Liver (tissue), 3 donors: ENCODE measurements around the gene SYNGR2.

Experiments used
- ATF3 ChIP-seq: IDR thresholded peaks from 2 replicates; pipeline ENCODE4 v1.6.1; 2016; ENCODE audit warnings: antibody characterized with exemption
- CTCF ChIP-seq: fragments of 150-350 bp; IDR thresholded peaks from 2 replicates; pipeline ENCODE4 v1.5.1; 2017; ENCODE audit warnings: improper control_type of control experiment, low read depth, low read length; ENCODE audit not compliant: missing input control
- EGR1 ChIP-seq, 2 donors: IDR thresholded peaks; 2 replicates each; pipeline ENCODE4 v1.6.1; 2016 to 2018; ENCODE audit warnings: antibody characterized with exemption in 2 of 2, low read depth in 2 of 2
- FOXA1 ChIP-seq: IDR thresholded peaks from 2 replicates; pipeline ENCODE4 v1.6.1; 2016; ENCODE audit warnings: antibody characterized with exemption
- FOXA2 ChIP-seq: IDR thresholded peaks from 2 replicates; pipeline ENCODE4 v1.6.1; 2016; ENCODE audit warnings: antibody characterized with exemption
- GABPA ChIP-seq, 2 donors: IDR thresholded peaks in 1 of 2; conservative IDR thresholded peaks in 1 of 2; 2 replicates each; pipeline ENCODE4 v1.6.1; 2016; ENCODE audit warnings: antibody characterized with exemption in 2 of 2, mild to moderate bottlenecking in 1 of 2, moderate library complexity in 1 of 2
- JUND ChIP-seq, 2 donors: IDR thresholded peaks; 2 replicates each; pipeline ENCODE4 v1.6.1; 2016; ENCODE audit warnings: antibody characterized with exemption in 2 of 2
- MAX ChIP-seq: IDR thresholded peaks from 2 replicates; pipeline ENCODE4 v1.6.1; 2016; ENCODE audit warnings: antibody characterized with exemption
- REST ChIP-seq: IDR thresholded peaks from 2 replicates; pipeline ENCODE4 v1.6.1; 2016; ENCODE audit warnings: antibody characterized with exemption, mild to moderate bottlenecking
- SP1 ChIP-seq: IDR thresholded peaks from 2 replicates; pipeline ENCODE4 v1.6.1; 2018; ENCODE audit warnings: antibody characterized with exemption, mild to moderate bottlenecking
- TAF1 ChIP-seq: conservative IDR thresholded peaks from 2 replicates; pipeline ENCODE4 v1.6.1; 2016; ENCODE audit warnings: antibody characterized with exemption, mild to moderate bottlenecking
- YY1 ChIP-seq: IDR thresholded peaks from 2 replicates; pipeline ENCODE4 v1.6.1; 2016; ENCODE audit warnings: antibody characterized with exemption, mild to moderate bottlenecking
- ZBTB33 ChIP-seq: IDR thresholded peaks from 2 replicates; pipeline ENCODE4 v1.6.1; 2016; ENCODE audit warnings: antibody characterized with exemption
- donor health status: healthy.
- donor health status: healthy.

GRCh38 chr17:78121801-78122215 is 46.6 kb upstream of the SYNGR2 start:
- no peak for TF ChIP-seq CTCF
- TF ChIP-seq FOXA1: no peak
- no peak for TF ChIP-seq YY1
- no peak for TF ChIP-seq ATF3
- no peak for TF ChIP-seq MAX
- TF ChIP-seq FOXA2: no peak
- no peak for TF ChIP-seq REST
- TF ChIP-seq JUND (IDR thresholded peaks at IDR 0.05): no peak
- TF ChIP-seq TAF1: no peak
- no peak for TF ChIP-seq GABPA (IDR thresholded peaks at IDR 0.05 in 1 of 2, conservative IDR thresholded peaks at IDR 0.05 in 1 of 2)
- no peak for TF ChIP-seq SP1
- no peak for TF ChIP-seq EGR1 (IDR thresholded peaks at IDR 0.05; ENCODE audit: low read depth in 2 of 2)
- no peak for TF ChIP-seq ZBTB33
